ENCODE measurements around the gene TMEM132C.
"Not testable (repeated sequence)": the region's sequence is repeated elsewhere in the genome, so short reads cannot be mapped to it uniquely, and the experiment has no call there.

TMEM132C gene

DNA sequence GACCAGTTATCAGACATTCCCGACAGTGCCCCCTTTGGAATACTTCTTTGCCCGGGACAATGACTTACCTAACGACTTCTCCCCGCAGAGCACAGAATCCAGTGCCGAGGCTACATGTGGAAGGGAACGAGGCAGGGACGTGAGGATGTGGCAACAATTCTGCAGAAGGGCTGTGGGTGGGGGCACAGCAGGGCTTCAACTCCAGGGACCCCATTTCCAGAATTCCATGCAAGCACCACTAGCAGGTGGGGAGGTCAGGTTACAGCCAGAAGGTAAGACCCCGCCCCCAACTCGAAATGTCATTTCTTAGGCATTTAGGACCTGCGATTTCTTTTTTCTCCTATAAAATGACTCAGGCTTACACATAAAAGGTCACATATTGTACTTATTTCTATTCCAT, 207.9 kb downstream of the TMEM132C start:
- DNase-seq (ENCODE audit: low read depth, low spot score), result no peak

DNA sequence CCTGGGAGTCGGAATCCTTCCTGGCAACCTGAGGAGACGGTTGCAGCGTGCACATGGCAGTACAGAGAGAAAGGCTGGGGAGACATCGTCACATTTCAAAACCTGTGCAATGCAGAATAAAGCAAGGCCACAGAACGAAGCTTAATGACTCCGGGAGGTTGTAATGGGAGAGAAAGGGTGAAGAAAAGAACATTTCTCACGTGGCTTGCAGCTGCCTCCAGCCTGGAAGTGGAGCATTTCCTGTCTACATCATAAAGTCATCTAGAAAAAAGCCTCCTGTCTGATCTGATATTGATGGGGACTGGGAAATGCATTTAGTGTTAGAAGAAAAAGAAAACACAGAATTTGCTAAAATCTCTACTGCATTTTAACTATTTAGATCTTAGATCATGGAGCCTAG, 209.3 kb downstream of the TMEM132C start:
- DNase-seq (ENCODE audit: low read depth, low spot score), result no peak

DNA sequence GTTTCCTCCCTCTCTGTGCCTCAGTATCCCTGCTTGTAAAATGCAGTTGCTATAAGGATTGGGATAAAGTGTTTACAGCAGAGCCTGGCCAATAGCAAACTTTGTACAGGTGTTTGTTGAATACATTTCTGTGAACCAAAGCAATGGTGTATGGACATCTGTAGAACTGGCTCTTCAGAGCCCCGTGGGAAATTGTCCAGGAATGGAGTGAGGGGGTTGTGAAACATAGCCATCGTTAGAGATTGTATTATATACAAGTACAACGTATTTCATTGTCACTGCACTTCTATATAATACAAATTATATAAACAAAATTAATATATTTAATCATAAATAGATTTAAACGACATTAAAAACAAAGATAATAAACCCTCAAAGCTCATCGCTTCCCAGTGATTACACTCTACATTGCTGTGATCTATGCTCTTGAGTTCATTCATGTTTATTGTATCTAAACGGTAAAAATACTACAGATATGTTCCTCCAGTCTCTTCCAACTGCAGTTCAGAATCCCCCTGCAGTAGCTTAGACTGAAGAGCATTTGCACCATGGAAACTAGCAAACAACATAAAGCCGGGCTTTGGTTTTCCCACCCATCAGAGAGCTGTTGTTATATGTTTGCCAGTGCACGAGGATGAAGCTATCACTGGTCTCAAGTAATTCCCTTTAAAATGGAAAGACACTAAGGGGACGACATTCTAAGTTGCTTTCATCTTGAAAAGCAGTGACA, 216.7 kb downstream of the TMEM132C start:
- DNase-seq (ENCODE audit: low read depth, low spot score), result no peak

DNA sequence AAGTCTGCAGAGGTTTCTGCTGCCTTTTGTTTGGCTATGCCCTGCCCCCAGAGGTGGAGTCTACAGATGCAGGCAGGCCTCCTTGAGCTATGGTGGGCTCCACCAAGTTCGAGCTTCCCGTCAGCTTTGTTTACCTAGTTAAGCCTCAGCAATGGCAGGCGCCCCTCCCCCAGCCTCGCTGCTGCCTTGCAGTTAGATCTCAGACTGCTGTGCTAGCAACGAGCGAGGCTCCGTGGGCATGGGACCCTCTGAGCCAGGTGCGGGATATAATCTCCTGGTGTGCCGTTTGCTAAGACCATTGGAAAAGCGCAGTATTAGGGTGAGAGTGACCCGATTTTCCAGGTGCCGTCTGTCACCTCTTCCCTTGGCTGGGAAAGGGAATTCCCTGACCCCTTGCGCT, 230.4 kb downstream of the TMEM132C start:
- not testable (repeated sequence) for DNase-seq (ENCODE audit: low read depth, low spot score)

DNA sequence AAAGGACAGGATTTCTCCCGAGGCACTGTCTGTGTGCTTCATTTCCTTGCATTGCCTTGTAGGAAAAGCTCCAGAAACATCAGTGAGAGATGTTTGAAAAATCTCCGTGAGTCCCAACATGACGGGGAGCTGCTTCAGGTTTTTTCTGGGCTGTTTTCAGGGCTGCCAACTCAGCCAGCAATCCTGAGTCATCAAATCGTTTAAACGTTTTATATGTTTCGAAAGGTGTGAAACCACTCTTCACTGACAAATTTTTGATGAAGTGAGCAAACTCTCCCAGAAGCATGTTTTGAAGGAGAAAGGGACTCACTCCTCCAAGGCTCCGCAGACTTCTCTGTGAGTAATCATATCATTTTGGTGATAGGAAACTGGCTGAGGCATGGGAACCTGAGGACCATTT, 240.5 kb downstream of the TMEM132C start:
- DNase-seq (ENCODE audit: low read depth, low spot score), result no peak

DNA sequence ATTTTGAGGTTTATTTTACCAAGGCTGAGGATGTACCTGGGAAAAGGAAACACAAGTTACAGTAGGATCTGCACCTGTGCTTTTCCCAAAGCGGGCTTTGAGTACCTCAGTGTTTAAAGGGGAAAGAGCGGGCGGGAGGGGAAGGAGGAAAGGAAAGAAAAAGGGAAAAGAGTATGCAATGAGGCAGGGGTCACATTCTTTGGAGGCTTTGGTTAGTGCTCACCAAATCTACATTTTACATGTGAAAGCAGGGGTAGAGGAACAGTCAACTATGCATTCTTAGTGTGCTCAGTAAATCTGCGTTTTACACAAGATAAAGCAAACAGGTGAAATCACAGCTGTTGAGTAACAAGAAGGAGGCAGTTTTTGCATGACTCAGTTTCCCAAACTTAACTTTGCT, 242.2 kb downstream of the TMEM132C start:
- no peak for DNase-seq (ENCODE audit: low read depth, low spot score)

DNA sequence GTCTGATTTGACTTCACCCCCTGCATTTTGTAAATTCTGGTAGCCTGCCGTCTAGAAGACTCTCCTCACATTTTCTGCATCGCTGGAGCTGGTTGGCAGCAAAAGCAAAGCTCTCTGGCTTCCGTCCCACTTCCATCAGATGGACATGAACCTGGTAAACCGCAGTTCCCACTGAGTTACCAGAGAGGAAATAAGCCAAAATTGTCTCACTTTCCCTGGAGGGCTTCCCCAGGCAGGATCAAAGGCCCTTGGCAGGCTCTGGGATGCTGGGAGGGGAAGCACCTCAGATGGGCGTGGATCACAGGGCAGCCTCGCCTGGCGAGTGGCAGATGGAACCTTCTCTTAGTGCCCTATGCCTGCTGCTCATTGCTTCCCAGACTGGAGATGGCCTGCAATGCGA, 243.5 kb downstream of the TMEM132C start:
- DNase-seq (ENCODE audit: low read depth, low spot score), result no peak

DNA sequence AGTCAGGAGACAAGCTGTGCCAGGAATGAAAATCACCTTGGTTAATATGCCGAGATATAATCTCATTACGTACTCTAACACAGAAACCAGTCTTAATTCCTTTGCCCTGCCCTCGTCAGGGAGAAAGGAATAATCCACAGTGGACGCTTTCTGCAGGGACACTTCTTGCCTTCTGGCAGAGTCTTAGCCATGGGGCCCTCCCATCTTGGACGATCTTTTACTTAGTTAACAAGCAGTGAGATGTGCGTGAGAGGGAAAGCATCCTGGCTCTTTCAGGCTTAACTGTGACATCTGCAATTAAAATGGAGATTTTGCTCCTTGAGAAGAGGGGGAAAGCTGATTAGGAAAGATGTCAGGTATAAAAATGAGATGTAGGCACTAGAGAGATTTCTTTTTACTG, 246.4 kb downstream of the TMEM132C start:
- DNase-seq (ENCODE audit: low read depth, low spot score), result no peak

DNA sequence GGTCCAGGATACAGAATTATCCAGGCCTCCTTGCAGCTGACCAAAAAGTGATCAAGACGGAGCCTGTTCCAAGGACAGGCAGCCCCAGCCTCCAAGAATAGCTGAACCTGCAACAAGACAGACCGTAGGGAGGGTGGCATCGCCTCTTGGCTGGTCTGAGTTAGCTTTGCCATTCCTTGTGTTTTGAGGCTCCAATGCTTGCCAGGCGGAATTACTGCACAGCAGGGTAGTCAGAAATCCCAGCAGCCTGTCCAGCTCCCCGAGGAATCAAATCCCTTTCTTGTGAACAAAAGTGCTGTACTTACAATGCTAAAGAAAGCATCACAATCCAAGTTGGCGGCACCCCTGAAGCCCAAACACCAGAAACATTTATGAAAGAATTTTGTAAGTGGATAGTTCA, 246.9 kb downstream of the TMEM132C start:
- no peak for DNase-seq (ENCODE audit: low read depth, low spot score)

DNA sequence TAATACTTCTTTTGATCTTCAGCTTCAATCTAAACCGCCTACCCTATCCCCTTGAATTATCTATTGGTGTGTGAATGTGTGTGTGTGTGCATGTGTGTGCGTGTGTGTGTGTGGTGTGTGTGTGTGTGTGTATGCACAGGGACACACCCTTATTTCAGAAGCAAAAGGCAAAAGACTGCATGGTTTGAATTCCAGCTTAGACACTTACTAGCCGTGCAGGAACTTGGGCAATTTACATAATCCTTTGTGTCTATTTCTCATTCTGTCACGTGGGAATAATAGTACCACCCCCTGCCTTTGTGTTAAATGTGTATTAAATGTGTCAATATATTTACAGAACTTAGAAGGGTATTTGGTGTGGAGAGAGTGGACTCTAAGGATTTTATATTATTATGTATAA, 251.7 kb downstream of the TMEM132C start:
- no peak for DNase-seq (ENCODE audit: low read depth, low spot score)

DNA sequence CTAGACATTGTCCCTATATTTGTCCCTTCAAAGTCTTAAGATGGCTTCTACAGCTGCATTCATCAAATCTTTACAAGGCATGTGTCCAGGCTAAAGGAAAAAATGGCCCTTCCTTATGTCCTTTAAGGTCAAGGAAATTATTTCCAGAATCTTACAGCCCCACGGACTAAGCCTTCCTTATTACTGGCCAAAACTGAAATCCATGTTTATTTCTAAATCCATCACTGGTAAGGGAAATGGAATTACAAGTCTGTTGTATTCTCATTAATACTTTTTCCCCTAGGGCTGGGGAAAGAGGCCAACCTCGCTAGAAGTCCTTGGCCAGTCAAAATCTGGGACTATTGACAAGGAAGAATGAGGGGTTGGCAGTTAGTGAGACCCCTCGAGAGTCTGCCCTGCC, 252.5 kb downstream of the TMEM132C start:
- DNase-seq (ENCODE audit: low read depth, low spot score), result no peak

DNA sequence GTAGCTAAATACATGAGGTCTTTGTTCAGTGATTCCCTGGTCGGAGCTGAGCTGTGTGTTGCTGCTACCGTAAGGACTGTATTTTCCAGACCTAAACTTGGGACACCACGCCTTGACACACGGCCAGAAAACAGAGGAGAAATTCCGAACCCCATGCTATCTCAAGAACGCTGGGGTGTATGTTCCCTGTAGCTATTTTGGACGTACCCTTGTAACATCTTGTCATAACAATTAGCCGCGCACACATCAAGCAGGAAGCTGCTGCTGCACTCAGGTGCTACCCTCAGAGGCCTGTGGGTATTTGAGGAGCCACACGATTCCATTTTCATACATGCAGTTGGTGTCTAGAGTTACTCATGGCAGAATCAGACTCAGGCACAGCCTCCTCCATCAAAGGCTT, 255.0 kb downstream of the TMEM132C start:
- no peak for DNase-seq (ENCODE audit: low read depth, low spot score)

DNA sequence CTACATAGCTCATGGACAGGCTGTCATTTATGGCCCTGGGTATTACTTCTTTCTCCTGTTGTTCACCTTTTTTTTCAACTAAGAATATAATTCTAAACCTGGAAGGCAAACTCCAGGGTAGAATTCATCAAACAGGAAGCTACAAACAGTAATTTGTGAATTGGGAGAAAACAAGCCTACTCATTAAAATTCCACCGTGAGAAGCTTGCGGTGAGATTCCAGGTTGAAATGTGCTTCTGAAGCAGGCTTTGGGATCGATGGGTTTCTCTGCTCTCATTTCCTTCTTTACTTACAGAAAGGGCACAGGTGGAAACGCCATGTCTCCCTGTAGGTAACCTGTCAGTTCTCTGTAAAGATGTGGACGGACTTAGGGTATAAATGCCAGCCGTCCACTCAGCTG, 257.5 kb downstream of the TMEM132C start:
- DNase-seq (ENCODE audit: low read depth, low spot score), result no peak

DNA sequence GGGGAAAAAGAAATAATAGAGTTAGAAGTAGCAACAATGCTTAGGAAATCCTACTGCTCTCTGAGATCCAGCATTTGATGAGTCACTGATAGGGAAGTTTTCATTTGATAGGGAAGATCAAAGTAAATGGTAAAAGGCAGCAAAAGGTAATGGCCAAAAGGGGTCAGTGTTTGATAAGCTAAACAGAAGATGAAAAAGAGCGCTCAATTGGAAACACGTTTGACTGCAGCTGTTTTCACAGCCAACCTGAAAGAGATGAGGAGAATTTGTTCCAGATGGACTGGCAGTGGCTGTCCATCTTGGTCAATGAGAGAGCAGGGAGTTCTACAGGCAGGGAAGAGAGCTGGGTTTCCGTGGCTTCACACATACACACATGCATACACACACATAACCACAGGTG, 264.2 kb downstream of the TMEM132C start:
- DNase-seq (ENCODE audit: low read depth, low spot score), result no peak

DNA sequence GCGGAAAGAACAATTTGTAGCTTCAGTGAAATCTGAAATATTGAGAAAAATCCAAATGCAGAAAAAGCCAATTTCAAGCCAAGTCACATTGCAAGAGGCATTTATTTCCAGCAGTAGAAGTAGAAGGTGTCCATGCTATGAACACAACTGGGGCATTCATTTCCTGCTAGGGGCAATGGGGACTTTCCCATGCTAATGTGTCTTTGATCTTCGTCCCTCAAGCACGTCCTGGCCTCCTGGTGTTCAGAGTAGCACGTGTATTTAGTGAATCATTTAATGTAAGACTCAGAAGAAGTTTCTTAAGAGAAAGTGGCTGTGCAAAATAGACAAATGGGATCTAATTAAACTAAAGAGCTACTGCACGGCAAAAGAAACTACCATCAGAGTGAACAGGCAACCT, 267.9 kb downstream of the TMEM132C start:
- no peak for DNase-seq (ENCODE audit: low read depth, low spot score)

DNA sequence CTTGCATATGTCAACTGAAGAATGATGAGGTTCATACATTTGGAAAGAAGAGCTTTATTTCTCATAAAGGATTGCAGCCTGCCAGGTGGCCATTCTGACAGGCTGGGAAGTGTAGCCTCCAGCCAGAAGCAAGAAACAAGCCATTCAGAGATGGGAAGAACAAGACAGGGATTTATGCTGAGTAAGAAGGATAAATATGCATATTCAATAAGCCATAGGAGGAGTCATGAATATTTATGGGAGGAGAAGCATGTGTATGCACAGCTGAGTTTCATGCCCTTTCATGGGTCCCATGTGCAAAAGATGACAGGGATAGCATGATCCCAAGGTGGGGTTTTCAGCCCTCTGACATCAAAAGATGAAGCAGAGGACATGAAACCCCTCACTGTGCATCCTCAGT, 269.8 kb downstream of the TMEM132C start:
- DNase-seq (ENCODE audit: low read depth, low spot score), result no peak

DNA sequence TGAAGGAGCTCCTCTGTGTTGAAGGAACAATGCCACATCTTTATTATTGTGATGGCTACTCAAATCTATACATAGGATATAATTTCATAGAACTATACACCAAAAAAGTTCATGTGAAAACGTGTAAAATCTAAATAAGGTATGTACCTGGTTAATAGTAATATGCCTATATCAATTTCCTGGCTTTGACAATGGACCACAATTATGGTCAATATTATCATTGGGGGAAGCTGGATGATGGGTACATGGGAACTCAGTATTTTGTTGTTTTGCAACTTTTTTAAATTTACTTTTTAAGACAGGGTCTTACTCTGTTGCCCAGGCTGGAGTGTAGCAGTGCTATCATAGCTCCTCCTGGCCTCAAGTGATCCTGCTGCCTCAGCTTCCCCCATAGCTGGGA, 270.7 kb downstream of the TMEM132C start:
- DNase-seq (ENCODE audit: low read depth, low spot score), result no peak

DNA sequence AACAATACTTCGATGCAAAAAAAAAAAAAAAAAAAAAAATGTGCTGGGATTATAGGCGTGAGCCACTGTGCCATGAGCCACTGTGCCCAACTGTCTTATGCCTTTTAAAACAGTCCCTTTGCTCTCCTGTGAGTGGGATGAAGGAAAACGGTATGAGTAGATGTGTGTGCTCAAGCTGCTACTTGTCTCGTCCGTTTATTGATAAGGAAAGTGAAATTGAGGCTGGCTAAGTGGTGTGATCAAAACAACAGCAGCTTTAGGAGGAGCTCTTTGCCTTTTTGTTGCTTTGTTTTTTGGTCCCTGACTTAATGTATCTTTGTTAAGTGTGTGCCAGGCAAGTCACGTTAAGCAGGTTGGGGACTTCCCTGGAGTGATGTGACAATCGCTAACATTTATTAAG, 275.9 kb downstream of the TMEM132C start:
- no peak for DNase-seq (ENCODE audit: low read depth, low spot score)

DNA sequence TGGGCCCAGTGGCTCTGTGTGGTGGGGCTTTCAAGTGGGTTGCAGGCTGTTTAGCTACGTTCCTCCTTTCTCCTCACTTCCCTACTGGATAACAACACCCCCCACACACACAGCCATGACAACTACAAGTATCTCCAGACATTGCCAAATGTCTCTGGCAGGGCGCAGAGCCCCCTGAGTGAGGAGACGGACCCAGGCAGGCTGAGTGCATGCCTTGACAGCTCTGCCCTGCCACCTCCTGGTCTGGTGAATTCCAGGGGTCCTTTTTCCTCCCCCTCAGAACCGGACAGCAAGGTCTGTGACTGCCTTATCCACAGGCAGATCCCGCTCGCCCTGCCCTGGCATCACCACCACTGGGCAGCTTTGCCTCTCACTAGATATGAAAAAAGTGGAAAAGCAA, 276.5 kb downstream of the TMEM132C start:
- no peak for DNase-seq (ENCODE audit: low read depth, low spot score)

DNA sequence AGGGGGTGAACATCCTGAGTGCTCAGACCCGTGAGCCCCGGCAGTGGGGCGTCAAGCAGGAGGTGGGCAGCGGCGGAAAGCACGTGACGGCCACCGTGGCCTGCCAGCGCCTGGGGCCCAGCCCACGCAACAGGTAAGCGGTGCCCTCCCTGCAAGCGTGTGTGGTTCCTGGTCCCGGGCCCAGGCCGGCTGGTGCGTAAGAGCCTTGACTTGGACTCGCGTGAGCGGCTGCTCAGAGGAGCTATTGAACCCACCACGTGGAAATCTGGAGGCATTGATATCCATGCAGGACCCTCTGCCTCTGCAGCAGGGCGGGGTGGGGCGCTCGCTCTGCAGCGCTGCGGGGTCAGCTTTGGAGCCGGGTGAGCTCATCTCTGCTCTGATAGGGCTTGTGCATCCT, 277.0 kb downstream of the TMEM132C start:
- DNase-seq (ENCODE audit: low read depth, low spot score), result no peak

DNA sequence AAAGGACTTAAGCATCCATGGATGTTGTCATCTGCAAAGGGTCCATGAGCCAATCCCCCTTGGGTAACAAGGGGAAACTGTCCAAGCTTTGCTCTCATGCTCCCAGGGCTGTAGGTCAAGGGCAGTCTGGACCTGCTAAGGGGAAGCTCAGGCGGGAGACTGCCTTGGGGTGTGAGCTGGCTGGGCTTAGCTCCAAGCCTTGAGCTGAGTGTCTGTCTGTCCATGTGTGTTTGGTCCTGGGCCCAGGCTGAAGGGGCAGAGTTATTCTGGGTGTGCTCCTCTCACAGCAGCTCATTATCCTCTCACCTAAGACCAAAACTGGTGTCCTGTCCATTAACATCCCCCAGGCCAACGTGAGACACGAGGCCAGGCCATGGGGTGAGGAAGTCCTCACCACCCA, 282.0 kb downstream of the TMEM132C start:
- DNase-seq (ENCODE audit: low read depth, low spot score), result no peak

DNA sequence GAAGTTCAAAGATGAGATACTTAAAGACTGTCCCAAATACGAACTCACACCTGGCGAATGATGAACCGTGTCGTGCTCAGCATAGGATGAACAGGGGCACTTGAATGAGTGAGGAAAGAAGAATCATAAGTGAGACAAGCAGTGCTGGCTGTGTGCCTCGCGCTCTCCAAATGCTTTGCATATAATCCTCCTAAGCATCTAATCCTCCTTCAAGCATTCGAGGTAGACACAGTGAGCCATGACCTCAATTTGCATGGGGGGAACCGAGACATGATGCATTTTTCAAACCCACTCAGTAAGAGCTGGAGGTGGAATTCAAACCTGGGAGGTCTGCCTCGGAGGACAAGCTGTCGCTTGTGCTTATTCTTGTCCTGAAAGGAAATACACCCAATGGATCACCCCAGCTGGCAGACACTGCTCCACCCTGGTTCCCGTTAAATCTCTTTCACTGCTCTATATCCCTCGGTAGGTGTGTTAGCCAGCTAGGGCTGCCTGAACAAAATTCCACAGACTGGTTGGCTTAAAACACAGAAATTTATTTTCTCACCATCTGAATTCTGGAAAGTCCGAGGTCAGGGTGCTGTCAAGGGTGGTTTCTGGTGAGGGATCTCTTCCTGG, 282.7 kb downstream of the TMEM132C start:
- DNase-seq (ENCODE audit: low read depth, low spot score), result no peak

DNA sequence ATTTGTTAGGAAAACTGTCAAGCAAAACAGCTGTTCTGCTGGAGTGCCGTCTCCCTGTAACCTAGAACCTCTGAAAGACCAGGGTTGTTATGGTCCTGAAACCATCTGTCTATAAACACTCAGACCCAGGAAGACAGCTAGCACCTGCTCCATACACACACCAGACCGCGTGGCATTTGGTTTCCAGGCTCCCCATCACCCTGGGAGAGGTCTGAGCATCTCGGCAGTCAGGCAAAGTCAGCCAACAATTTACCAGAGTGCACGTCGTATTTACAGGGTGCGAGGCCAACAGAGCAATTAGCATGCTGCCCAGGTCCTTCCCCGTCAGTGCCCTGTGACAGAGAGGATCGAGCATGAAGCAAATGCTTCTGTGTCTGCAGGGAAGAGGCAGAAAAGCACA, 284.3 kb downstream of the TMEM132C start:
- no peak for DNase-seq (ENCODE audit: low read depth, low spot score)

All from activated naive CD8-positive, alpha-beta T cell treated with anti-CD3 and anti-CD28 coated beads, Interleukin-2, amount 50 U/mL, for 16 hours (primary cell).